Mesendoderm (in vitro differentiated cells): ENCODE data around the gene LRSAM1.
A peak's percentile ranks its signal among the peaks of the same experiment; 100 is the strongest.

Source experiments
- DNase-seq: peaks from one replicate; pipeline ENCODE4 v3.0.0; 2013
- H2AK5ac ChIP-seq: 2 replicates; pipeline ENCODE4 v1.6.1; 2013; ENCODE audit warnings: low read length, inconsistent platforms
- H2BK120ac ChIP-seq: 2 replicates; pipeline ENCODE4 v1.6.1; 2013; ENCODE audit warnings: low read depth, mild to moderate bottlenecking, low read length, moderate library complexity, mixed read lengths
- H2BK15ac ChIP-seq: replicated peaks from 2 replicates; pipeline ENCODE4 v1.6.1; 2013; ENCODE audit warnings: low read depth, mild to moderate bottlenecking, moderate library complexity
- H2BK5ac ChIP-seq: 2 replicates; pipeline ENCODE4 v1.6.1; 2013; ENCODE audit warnings: low read length, inconsistent platforms
- H3K18ac ChIP-seq: 2 replicates; pipeline ENCODE4 v1.6.1; 2013; ENCODE audit warnings: mild to moderate bottlenecking, low read length, mixed read lengths
- H3K23ac ChIP-seq: one replicate; pipeline ENCODE4 v1.6.1; 2013; ENCODE audit warnings: low read length
- H3K27ac ChIP-seq: 2 replicates; pipeline ENCODE4 v1.5.1; 2013; ENCODE audit warnings: low read depth, mild to moderate bottlenecking, inconsistent platforms, low read length, moderate library complexity
- H3K27me3 ChIP-seq: 2 replicates; pipeline ENCODE4 v1.6.1; 2013; ENCODE audit warnings: low read length, control low read depth, mild to moderate bottlenecking, inconsistent platforms; ENCODE audit not compliant: insufficient read depth, poor library complexity
- H3K36me3 ChIP-seq: 2 replicates; pipeline ENCODE4 v1.6.1; 2013; ENCODE audit warnings: low read length, inconsistent platforms; ENCODE audit not compliant: control insufficient read depth, insufficient read depth
- H3K4ac ChIP-seq: one replicate; pipeline ENCODE4 v1.6.1; 2013; ENCODE audit warnings: low read depth, mild to moderate bottlenecking, low read length, moderate library complexity
- H3K4me1 ChIP-seq: 2 replicates; pipeline ENCODE4 v1.6.1; 2013; ENCODE audit warnings: low read depth, low read length, inconsistent platforms; ENCODE audit not compliant: control insufficient read depth
- H3K4me2 ChIP-seq: 2 replicates; pipeline ENCODE4 v1.6.1; 2013; ENCODE audit warnings: low read length
- H3K4me3 ChIP-seq: 2 replicates; pipeline ENCODE4 v1.5.1; 2013; ENCODE audit warnings: mild to moderate bottlenecking, low read length
- H3K56ac ChIP-seq: one replicate; pipeline ENCODE4 v1.6.1; 2013; ENCODE audit warnings: low read length
- H3K79me1 ChIP-seq: 2 replicates; pipeline ENCODE4 v1.6.1; 2013; ENCODE audit warnings: low read length, inconsistent platforms
- H3K79me2 ChIP-seq: 2 replicates; pipeline ENCODE4 v1.6.1; 2013; ENCODE audit warnings: mild to moderate bottlenecking, low read length; ENCODE audit not compliant: control insufficient read depth, insufficient read depth
- H3K9ac ChIP-seq: 2 replicates; pipeline ENCODE4 v1.6.1; 2013; ENCODE audit warnings: low read length, inconsistent platforms
- H4K5ac ChIP-seq: one replicate; pipeline ENCODE4 v1.6.1; 2013; ENCODE audit warnings: low read length
- H4K8ac ChIP-seq: one replicate; pipeline ENCODE4 v1.6.1; 2013; ENCODE audit warnings: low read depth, mild to moderate bottlenecking, control low read depth, low read length, moderate library complexity
- WGBS: extraction: QIAGEN DNeasy Blood & Tissue Kit; methylation state at CpG from one replicate; pipeline ENCODE4 v1.1.7; 2013; ENCODE audit warnings: low lambda C conversion rate, missing lambda C conversion rate; ENCODE audit not compliant: insufficient coverage; ENCODE audit errors: extremely low coverage; 5-methylcytosine and 5-hydroxymethylcytosine counted together

The LRSAM1 gene

DNA sequence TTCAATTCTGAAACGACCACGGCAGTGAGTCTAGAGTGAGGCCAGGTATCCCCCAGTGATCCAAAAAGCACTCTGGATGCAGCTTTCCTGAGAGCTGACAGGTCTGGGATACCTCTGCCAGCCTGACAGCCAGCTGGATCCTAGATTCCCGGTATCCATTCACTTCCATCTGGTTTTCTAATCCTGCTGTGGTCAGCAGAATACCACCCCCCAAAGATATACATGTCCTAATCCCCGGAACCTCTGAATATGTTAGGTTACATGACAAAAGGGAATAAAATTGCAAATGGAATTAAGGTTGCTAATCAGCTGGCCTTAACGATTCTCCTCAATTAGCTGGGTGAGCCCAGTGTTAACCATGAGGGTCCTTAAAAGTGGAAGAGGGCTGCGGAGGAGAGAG is 28.5 kb upstream of the LRSAM1 start:
- Histone ChIP-seq H3K4ac (no peak overlapping the region), H3K9ac (peak overlapping the region; percentile 78), H2BK120ac (no peak overlapping the region), H3K18ac (no peak overlapping the region), H2AK5ac (no peak overlapping the region), H2BK5ac (no peak overlapping the region), H3K79me2 (peaks cover 6% of the 10 kb centered on the region), H4K5ac (no peak overlapping the region), H3K56ac (peak overlapping the region; percentile 83), H3K27me3 (no peaks in the 10 kb centered on the region), H3K79me1 (peaks cover 9% of the 10 kb centered on the region), H3K27ac (no peak overlapping the region), H3K36me3 (no peaks in the 10 kb centered on the region), H3K4me3 (no peak overlapping the region), H3K4me2 (peak overlapping the region; percentile 69), H3K4me1 (peaks cover 7% of the 10 kb centered on the region), H4K8ac (no peak overlapping the region), H2BK15ac (no peak overlapping the region), H3K23ac (no peak overlapping the region)
- WGBS, result no CpG with 5 or more reads among the region's 6 CpGs
- no peak for DNase-seq

DNA sequence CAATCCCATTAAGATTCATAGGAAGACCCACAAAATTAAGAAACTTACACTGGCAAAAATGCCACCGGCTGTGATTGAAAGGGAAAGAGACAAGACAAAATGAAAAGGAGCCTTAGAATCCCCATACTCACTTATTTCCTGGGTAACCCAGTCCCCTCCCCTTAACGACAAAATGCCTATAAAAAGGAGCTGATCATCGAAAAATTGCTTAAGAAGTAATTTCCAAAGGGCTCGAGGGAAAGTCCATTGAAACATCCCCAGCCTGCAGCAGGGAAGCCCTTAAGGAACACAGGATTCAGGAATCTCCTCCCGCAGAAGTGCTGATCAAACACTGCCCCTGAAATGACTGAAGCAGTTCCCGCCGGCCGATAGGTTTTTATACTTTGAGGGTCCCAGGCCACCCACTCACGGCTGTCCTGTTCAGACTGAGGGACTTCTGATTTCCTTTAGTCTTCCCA is 27.8 kb upstream of the LRSAM1 start:
- Histone ChIP-seq H3K4me3 (peak overlapping the region; percentile 55), H3K4me1 (peaks cover 7% of the 10 kb centered on the region), H4K5ac (peak overlapping the region; percentile 84), H3K4me2 (peak overlapping the region; percentile 69), H2BK5ac (no peak overlapping the region), H3K79me1 (peaks cover 11% of the 10 kb centered on the region), H2AK5ac (peak overlapping the region; percentile 29), H2BK15ac (no peak overlapping the region), H3K56ac (peak overlapping the region; percentile 83), H3K18ac (peak overlapping the region; percentile 89), H3K9ac (peak overlapping the region; percentile 78), H3K79me2 (peaks cover 6% of the 10 kb centered on the region), H3K27ac (peak overlapping the region; percentile 75), H3K36me3 (no peaks in the 10 kb centered on the region), H3K4ac (peak overlapping the region; percentile 11), H4K8ac (peak overlapping the region; percentile 3), H2BK120ac (no peak overlapping the region), H3K23ac (no peak overlapping the region), H3K27me3 (no peaks in the 10 kb centered on the region)
- no CpG with 5 or more reads among the region's 9 CpGs for WGBS
- DNase-seq, result no peak

DNA sequence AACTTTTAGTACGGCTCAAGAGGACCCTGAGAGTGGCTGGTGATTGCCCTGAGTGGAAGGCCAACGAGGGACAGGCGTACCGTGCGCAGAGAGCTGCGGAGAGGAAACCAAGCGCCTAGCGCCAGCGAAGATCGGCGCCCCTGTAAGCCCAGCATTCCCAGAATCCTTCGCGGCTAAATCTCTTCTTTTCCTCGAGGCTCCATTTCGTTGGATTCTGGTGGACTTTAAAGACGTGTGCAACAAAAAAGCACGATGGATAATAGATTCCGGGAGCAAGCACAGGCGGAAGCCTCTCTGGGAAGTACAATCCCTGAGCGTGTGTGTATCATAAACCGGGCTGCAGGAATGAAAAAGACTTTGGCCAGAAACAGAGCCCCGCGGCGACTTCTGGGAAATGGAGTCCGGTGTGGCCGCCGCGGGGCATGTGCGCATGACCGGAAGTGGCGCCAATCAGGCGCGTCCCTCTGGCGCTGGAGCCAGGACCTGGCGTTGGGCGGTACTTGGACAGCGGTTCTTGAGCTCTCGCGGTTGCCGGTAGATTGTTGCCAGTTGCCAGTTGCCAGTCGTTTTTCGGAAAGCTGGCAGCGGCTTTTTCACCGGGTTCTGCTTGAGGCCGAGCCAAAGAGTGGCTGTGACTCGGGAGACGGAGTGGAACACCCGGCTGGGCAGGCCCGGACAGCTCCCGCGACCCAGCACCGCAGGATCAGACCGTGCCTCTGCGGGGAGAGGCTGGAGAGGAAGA is 27.2 kb upstream of the LRSAM1 start, which contains the start of gene ZNF79:
Gene ZNF79 (plus strand): TSS at position 449 of the 742 bp plus-strand sequence. CDS start 406 bp downstream, outside the sequence.
- peak within 1 kb of the TSS; percentile 96 for H3K4me2 ChIP-seq
- H2BK120ac ChIP-seq, result no peak within 1 kb of the TSS
- H4K5ac ChIP-seq, result peak within 1 kb of the TSS; percentile 84
- H3K9ac ChIP-seq, result peak within 1 kb of the TSS; percentile 78
- H3K79me1 ChIP-seq, result peaks cover 13% of the 10 kb centered on the region
- H3K4ac ChIP-seq, result peak within 1 kb of the TSS; percentile 40
- peak within 1 kb of the TSS; percentile 83 for H3K56ac ChIP-seq
- peaks cover 7% of the 10 kb centered on the region for H3K4me1 ChIP-seq
- no peak within 1 kb of the TSS for H2BK15ac ChIP-seq
- peaks cover 6% of the 10 kb centered on the region for H3K79me2 ChIP-seq
- H3K27ac ChIP-seq, result peak within 1 kb of the TSS; percentile 75
- WGBS, result no CpG with 5 or more reads among the region's 54 CpGs
- H3K36me3 ChIP-seq, result no peaks in the 10 kb centered on the region
- peak within 1 kb of the TSS; percentile 29 for H2AK5ac ChIP-seq
- peak within 1 kb of the TSS; percentile 56 for H3K4me3 ChIP-seq
- H4K8ac ChIP-seq, result peak within 1 kb of the TSS; percentile 3
- H2BK5ac ChIP-seq, result peak within 1 kb of the TSS; percentile 37
- H3K27me3 ChIP-seq, result no peaks in the 10 kb centered on the region
- H3K18ac ChIP-seq, result peak within 1 kb of the TSS; percentile 89
- H3K23ac ChIP-seq, result no peak within 1 kb of the TSS
- peak; percentile 95 for DNase-seq

DNA sequence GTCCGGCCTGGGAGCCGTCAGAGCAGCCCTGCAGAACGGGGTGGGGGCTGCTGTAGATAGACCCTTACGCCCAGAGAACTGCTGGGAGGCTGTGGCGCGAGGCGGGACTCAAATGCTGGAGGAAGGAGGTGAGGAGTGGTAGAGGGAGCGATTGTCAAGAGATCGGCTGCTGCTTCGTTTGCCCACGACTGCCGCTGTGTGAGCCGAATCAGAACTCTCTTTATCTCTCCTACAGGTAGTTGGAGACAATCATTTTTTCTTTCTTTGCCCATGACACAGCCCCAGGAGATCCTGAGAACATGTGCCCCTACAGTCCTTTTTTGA is 26.7 kb upstream of the LRSAM1 start:
- Histone ChIP-seq H3K4ac (peak overlapping the region; percentile 40), H3K23ac (no peak overlapping the region), H2AK5ac (no peak overlapping the region), H3K79me1 (peaks cover 13% of the 10 kb centered on the region), H3K4me2 (peak overlapping the region; percentile 96), H2BK5ac (no peak overlapping the region), H3K56ac (peak overlapping the region; percentile 81), H3K27me3 (no peaks in the 10 kb centered on the region), H3K4me1 (peaks cover 7% of the 10 kb centered on the region), H3K4me3 (peak overlapping the region; percentile 56), H2BK15ac (no peak overlapping the region), H3K18ac (no peak overlapping the region), H3K27ac (peak overlapping the region; percentile 66), H3K36me3 (no peaks in the 10 kb centered on the region), H3K9ac (peak overlapping the region; percentile 75), H3K79me2 (peaks cover 6% of the 10 kb centered on the region), H4K5ac (no peak overlapping the region), H4K8ac (no peak overlapping the region), H2BK120ac (no peak overlapping the region)
- no CpG with 5 or more reads among the region's 13 CpGs for WGBS
- DNase-seq, result no peak

DNA sequence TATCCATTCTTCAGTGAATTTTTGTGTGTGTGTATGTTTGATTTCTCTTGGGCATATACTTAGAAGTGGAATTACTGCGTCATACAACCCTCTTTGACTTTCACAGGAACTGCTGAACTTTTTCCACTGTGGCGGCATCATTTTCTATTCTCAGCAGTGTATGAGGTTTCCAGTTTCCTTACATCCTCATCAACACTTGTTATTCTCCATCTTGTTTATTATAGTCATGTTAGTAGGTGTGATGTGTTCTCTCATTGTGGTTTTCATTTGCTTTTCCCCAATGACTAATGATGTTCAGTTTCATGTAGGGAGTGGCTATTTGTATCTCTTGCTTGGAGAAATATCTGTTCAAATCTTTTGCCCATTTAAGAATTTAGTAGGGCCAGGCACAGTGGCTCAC is 24.6 kb upstream of the LRSAM1 start:
- Histone ChIP-seq H3K9ac (no peak overlapping the region), H3K4ac (no peak overlapping the region), H3K36me3 (peaks cover 1% of the 10 kb centered on the region), H3K27me3 (no peaks in the 10 kb centered on the region), H3K27ac (no peak overlapping the region), H3K4me2 (no peak overlapping the region), H3K23ac (no peak overlapping the region), H3K18ac (no peak overlapping the region), H4K5ac (no peak overlapping the region), H3K4me1 (peaks cover 7% of the 10 kb centered on the region), H2BK5ac (no peak overlapping the region), H2BK15ac (no peak overlapping the region), H2BK120ac (no peak overlapping the region), H2AK5ac (no peak overlapping the region), H4K8ac (no peak overlapping the region), H3K4me3 (no peak overlapping the region), H3K79me2 (peaks cover 6% of the 10 kb centered on the region), H3K56ac (no peak overlapping the region), H3K79me1 (peaks cover 13% of the 10 kb centered on the region)
- no CpG with 5 or more reads among the region's 2 CpGs for WGBS
- no peak for DNase-seq
